Measurements from ENCODE around the gene LRRC49. TPM values are rescaled to one million over a fixed set of nuclear protein-coding genes. Genes with fewer than 3 reads are reported as not detected.
"Not testable (repeated sequence)": the region's sequence is repeated elsewhere in the genome, so short reads cannot be mapped to it uniquely, and the experiment has no call there.

The LRRC49 gene
- total RNA-seq, 1 experiment from 2014 or later: 9.2 TPM

- H3K27ac ChIP-seq (ENCODE audit: low read depth, low read length, poor library complexity, severe bottlenecking): no peak overlapping the region
- H3K4me3 ChIP-seq (ENCODE audit: low read depth, low read length, poor library complexity, severe bottlenecking): no peak overlapping the region
- no peaks in the 10 kb centered on the region for H3K36me3 ChIP-seq (ENCODE audit: insufficient read depth, low read length, poor library complexity, severe bottlenecking)
- no TSS peak for BruUV-seq (replicated peaks)
- no peaks in the 10 kb centered on the region for H3K4me1 ChIP-seq (ENCODE audit: insufficient read depth, low read length, poor library complexity, severe bottlenecking)
- no peak for DNase-seq (ENCODE audit: low spot score)
- TF ChIP-seq CTCF (conservative IDR thresholded peaks at IDR 0.05; ENCODE audit: low read depth, low read length): no peak
- no peak for TF ChIP-seq EZH2 (IDR thresholded peaks at IDR 0.05; ENCODE audit: borderline replicate concordance, low read depth, low read length, poor library complexity, severe bottlenecking)
- ChIA-PET CTCF (no interaction called here), POLR2A (ENCODE audit: low non-redundant PET) (no interaction called here)
- intact Hi-C loops (cut with micrococcal nuclease; ENCODE audit: unreplicated experiment): no loop called here
- no peaks in the 10 kb centered on the region for H3K27me3 ChIP-seq (replicated peaks; ENCODE audit: insufficient read depth, low read depth, low read length, poor library complexity)
- peaks cover 10% of the 10 kb centered on the region for H3K9me3 ChIP-seq (ENCODE audit: low read depth, low read length, poor library complexity, severe bottlenecking)
These were observed 110.7 kb downstream of the LRRC49 start for GRCh38 chr15:71003319-71003718.

- CTCF ChIA-PET: not testable (repeated sequence)
These were observed 111.9 kb downstream of the LRRC49 start for GRCh38 chr15:71004506-71004905.

GRCh38 chr15:71005895-71006294 lies 113.3 kb downstream of the LRRC49 start:
- intact Hi-C loops (cut with micrococcal nuclease; ENCODE audit: unreplicated experiment): no loop called here
- Histone ChIP-seq H3K36me3 (ENCODE audit: insufficient read depth, low read length, poor library complexity, severe bottlenecking) (no peaks in the 10 kb centered on the region), H3K4me3 (ENCODE audit: low read depth, low read length, poor library complexity, severe bottlenecking) (no peak overlapping the region), H3K9me3 (ENCODE audit: low read depth, low read length, poor library complexity, severe bottlenecking) (no peaks in the 10 kb centered on the region), H3K27me3 (replicated peaks; ENCODE audit: insufficient read depth, low read depth, low read length, poor library complexity) (no peaks in the 10 kb centered on the region), H3K27ac (ENCODE audit: low read depth, low read length, poor library complexity, severe bottlenecking) (no peak overlapping the region), H3K4me1 (ENCODE audit: insufficient read depth, low read length, poor library complexity, severe bottlenecking) (no peaks in the 10 kb centered on the region)
- DNase-seq (ENCODE audit: low spot score): no peak
- BruUV-seq (replicated peaks): no TSS peak
- CTCF ChIA-PET: no interaction called here
- POLR2A ChIA-PET (ENCODE audit: low non-redundant PET): interaction anchor here (0.6 kb wide), 1 partner anchor 24 kb away, joined by 3 read pairs; no protein-coding TSS in a partner anchor
- no peak for TF ChIP-seq EZH2 (IDR thresholded peaks at IDR 0.05; ENCODE audit: borderline replicate concordance, low read depth, low read length, poor library complexity, severe bottlenecking)
- TF ChIP-seq CTCF (conservative IDR thresholded peaks at IDR 0.05; ENCODE audit: low read depth, low read length): no peak

More at GRCh38 chr15:71004506-71004905, 111.9 kb downstream of the LRRC49 start:
- H3K36me3 ChIP-seq (ENCODE audit: insufficient read depth, low read length, poor library complexity, severe bottlenecking); intact Hi-C loops (cut with micrococcal nuclease; ENCODE audit: unreplicated experiment); POLR2A ChIA-PET (ENCODE audit: low non-redundant PET); BruUV-seq (replicated peaks); DNase-seq (ENCODE audit: low spot score); H3K9me3 ChIP-seq (ENCODE audit: low read depth, low read length, poor library complexity, severe bottlenecking); H3K4me1 ChIP-seq (ENCODE audit: insufficient read depth, low read length, poor library complexity, severe bottlenecking); H3K4me3 ChIP-seq (ENCODE audit: low read depth, low read length, poor library complexity, severe bottlenecking); H3K27me3 ChIP-seq (replicated peaks; ENCODE audit: insufficient read depth, low read depth, low read length, poor library complexity); H3K27ac ChIP-seq (ENCODE audit: low read depth, low read length, poor library complexity, severe bottlenecking): not testable (repeated sequence)

GRCh38 chr15:71008250-71008870 lies 115.7 kb downstream of the LRRC49 start:
- no peak for TF ChIP-seq EZH2 (IDR thresholded peaks at IDR 0.05; ENCODE audit: borderline replicate concordance, low read depth, low read length, poor library complexity, severe bottlenecking)
- no peak for TF ChIP-seq CTCF (conservative IDR thresholded peaks at IDR 0.05; ENCODE audit: low read depth, low read length)
- H3K4me1 ChIP-seq (ENCODE audit: insufficient read depth, low read length, poor library complexity, severe bottlenecking): no peaks in the 10 kb centered on the region
- BruUV-seq (replicated peaks): no TSS peak
- intact Hi-C loops (cut with micrococcal nuclease; ENCODE audit: unreplicated experiment): no loop called here
- no peaks in the 10 kb centered on the region for H3K9me3 ChIP-seq (ENCODE audit: low read depth, low read length, poor library complexity, severe bottlenecking)
- no peak overlapping the region for H3K4me3 ChIP-seq (ENCODE audit: low read depth, low read length, poor library complexity, severe bottlenecking)
- ChIA-PET POLR2A (ENCODE audit: low non-redundant PET) (no interaction called here), CTCF (no interaction called here)
- DNase-seq (ENCODE audit: low spot score): no peak
- no peak overlapping the region for H3K27ac ChIP-seq (ENCODE audit: low read depth, low read length, poor library complexity, severe bottlenecking)
- H3K36me3 ChIP-seq (ENCODE audit: insufficient read depth, low read length, poor library complexity, severe bottlenecking): no peaks in the 10 kb centered on the region
- H3K27me3 ChIP-seq (replicated peaks; ENCODE audit: insufficient read depth, low read depth, low read length, poor library complexity): no peaks in the 10 kb centered on the region
